OCI-LY1 (cell line): ENCODE results near the gene ADRA2A.

Experiments used
- EZH2 ChIP-seq: fragments of 200-600 bp; sonication (generic), shearing (Covaris generic); IDR thresholded peaks from 2 replicates; pipeline ENCODE4 v1.8.0; 2017; ENCODE audit warnings: borderline replicate concordance, mixed run types, mild to moderate bottlenecking, antibody characterized with exemption, low read length, moderate library complexity, mixed read lengths
- TF ChIP-seq, protein P1 (sequence below): fragments of 200-600 bp; sonication (generic), shearing (Covaris generic); IDR thresholded peaks from 2 replicates; pipeline ENCODE4 v1.5.1; 2017; ENCODE audit warnings: mild to moderate bottlenecking, antibody characterized with exemption, low read length, moderate library complexity, mixed read lengths

DNA sequence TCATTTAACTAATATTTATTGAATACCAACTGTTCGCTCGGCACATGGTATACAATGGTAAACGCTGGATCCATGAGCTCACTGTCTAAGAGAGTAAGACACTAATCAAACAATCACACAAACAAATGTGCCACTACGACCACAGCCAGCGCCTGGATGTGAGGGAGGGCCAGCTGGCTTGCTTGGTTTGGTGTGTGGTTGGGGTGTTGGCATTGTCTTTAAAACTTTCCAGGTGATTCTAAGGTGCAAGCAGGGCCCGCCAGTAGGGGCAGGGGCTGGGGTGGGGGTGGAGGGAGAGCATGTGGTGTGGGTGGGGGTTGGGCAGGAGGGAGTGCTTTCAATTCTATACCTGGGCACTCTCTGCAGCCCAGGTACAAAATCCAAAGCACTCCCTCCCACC, 31.6 kb downstream of the ADRA2A start:
- TF ChIP-seq, protein P1, sequence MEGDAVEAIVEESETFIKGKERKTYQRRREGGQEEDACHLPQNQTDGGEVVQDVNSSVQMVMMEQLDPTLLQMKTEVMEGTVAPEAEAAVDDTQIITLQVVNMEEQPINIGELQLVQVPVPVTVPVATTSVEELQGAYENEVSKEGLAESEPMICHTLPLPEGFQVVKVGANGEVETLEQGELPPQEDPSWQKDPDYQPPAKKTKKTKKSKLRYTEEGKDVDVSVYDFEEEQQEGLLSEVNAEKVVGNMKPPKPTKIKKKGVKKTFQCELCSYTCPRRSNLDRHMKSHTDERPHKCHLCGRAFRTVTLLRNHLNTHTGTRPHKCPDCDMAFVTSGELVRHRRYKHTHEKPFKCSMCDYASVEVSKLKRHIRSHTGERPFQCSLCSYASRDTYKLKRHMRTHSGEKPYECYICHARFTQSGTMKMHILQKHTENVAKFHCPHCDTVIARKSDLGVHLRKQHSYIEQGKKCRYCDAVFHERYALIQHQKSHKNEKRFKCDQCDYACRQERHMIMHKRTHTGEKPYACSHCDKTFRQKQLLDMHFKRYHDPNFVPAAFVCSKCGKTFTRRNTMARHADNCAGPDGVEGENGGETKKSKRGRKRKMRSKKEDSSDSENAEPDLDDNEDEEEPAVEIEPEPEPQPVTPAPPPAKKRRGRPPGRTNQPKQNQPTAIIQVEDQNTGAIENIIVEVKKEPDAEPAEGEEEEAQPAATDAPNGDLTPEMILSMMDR: no peak
- TF ChIP-seq EZH2: no peak
